Stimulated activated CD4-positive, alpha-beta T cell treated with anti-CD3 and anti-CD28 coated beads, Interleukin-15, amount 100 ng/mL, for 24 hours (primary cell): Measurements from ENCODE around the gene HOXB6.
A peak's percentile ranks its signal among the peaks of the same experiment; 100 is the strongest.

ENCODE experiments used
- DNase-seq: peaks from one replicate; pipeline ENCODE4 v3.0.0-alpha.2; 2020

Gene HOXB6

DNA sequence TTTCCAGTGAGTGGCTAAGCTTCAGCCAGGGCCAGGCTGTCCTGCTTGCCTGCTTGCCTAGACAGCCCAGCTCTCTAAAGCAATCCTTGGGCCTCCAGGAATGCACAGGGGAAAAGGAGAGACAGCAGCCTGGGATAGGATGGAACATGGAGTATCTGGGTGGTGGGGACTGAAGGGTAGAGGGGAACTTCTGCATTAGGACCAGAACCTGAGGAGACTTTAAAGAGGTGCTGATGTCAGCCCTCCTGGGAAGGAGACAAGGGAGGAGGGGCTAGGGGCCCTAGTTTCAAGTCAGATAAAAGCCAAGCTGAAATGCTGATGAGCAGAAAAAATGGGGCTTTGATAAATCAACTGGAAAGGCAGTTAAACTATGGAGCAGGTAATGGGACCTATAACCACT lies 4.2 kb upstream of the HOXB6 start:
- no peak for DNase-seq

DNA sequence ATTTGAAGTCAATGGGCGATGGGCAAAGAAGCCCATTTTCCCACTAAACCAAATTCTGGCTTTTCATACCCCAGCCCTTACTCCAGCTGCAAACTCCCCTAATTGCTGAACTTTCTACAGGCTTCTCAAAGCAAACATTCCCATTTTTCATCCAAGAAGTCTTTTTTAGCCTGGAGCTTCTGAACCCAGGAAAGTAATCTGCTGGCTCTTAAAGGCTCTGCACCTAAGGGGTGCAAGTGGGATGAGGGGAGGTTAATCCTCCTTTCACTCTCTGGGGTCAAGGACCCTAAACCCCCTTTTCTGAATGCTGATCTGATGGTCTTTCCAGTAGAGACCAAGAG lies 3.7 kb upstream of the HOXB6 start:
- DNase-seq: no peak

DNA sequence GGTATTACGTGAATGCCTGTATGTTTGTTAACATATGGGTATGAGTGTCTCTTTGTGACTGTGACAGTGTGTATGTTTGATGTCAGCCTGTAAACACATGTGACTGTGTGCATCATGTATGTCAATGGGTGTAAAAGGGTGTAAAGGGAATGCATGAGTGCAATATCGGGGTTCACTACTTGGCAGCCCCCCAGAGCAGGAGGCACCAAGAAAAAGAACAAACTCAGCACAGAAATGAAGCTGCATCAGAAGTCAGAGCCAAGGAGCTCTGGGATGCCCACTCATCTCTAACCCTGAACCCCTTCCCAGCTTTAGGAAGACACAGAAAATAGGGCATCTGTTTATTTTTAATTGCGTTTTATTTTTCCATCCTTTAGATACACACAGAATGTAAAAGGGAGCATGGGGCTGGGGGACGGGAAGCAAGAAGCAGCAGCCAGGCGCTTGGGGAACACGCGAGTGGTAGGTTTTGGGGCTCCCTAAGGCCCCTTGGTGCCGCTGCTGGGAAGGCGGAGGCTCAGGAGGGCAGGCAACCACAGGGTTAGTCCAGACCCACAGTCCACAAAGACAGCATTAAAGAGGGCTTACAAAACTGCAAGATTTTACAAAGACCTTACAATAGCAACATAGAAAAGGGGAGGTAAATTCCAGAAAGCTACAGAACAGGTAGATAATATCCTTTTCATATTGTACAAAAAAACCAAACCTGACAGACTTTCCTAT lies 2.3 kb upstream of the HOXB6 start:
- DNase-seq: no peak

GRCh38 chr17:48605991-48606891 lies 1.5 kb upstream of the HOXB6 start:
- DNase-seq: no peak

GRCh38 chr17:48605409-48605919 lies 678 bp upstream of the HOXB6 start:
- no peak for DNase-seq

- DNase-seq: no peak
Measured at GRCh38 chr17:48603959-48604769, 622 bp downstream of the HOXB6 start.

DNA sequence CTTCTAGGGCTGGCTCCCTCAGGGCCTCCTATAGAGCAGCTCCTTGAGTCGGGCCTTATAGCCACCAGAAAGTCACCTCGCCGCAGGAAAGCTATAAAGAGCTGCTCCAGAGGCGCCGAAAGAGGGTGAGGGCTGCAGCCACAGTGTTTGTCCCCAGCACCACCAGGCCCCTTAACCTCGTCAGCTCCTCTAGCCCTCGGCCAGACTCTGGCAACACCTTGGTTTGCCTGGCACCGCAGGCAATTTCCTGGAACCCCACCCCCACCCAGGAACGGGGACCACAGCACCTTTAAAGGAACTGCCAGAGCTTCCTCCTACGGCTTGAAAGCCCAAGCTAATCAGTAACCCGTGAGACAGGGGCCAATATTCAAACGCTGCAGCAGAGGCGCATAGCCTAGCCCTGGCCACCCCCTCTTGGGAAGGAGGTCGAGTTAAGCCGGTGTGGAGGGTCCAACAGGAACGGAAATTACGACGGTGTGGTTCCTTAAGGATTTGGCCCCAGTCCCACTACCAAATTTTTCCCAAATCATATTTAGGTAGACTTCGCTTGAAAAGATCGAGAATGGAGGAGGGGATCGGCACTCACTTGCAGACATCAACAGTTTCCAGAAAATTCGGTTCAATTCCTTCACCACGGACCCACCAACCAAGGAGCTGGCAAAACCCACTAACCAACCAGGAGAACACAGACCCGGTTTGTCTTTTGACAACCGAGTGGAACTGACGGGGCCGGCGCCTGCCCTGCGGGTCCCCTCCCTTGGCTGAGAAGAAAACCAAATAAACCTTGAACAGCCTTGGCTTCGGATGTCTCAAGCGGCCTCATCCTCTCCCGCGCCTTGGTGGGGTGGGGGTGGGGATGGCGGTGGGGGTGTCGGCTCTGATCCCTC lies 3.0 kb downstream of the HOXB6 start:
- DNase-seq: no peak

GRCh38 chr17:48601207-48601538 lies 3.6 kb downstream of the HOXB6 start:
- DNase-seq: no peak

DNA sequence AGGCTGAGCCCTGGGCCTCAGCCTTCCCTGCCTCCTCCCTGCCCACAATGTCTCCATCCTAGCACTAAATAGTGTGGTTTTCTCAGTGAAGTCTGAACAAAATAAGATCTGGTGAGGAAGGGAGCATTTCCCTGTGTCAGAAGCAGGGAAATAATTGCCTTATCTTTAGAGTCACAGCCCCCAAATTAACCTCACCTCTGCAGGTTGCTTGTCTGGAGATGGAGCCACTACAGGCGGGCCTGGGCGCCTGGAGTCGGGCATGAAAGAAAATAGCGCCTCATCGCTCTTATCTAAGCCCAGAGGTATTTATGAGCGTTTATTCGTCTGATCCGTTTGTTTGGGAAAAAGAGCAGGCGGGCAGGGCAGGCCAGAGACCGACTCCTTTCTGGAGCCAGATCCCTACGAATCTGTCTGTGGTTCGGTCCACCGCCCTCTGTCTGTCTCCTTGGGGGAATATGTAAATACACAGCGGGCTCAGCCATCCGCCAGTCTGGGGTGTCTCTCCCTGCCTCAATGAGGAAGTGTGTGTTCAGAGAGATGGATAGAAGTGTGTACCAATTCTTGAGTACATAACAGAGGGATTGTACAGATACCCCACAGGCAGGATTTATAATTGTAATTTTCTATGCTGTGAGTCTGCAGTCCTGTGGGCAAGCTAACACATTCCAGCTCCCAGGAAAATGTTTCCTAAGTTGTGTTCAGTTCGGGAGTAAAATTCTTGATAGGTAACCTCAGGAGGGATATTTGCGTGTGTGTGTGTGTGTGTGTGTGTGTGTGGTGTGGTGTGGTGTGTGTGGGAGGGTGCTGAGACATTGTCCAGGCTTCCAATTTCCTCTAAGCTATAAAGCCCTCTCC lies 4.3 kb downstream of the HOXB6 start:
- no peak for DNase-seq

GRCh38 chr17:48599354-48599753 lies 5.4 kb downstream of the HOXB6 start:
- DNase-seq: no peak

- no peak for DNase-seq
Measured at GRCh38 chr17:48598736-48599135, 6.0 kb downstream of the HOXB6 start.

DNA sequence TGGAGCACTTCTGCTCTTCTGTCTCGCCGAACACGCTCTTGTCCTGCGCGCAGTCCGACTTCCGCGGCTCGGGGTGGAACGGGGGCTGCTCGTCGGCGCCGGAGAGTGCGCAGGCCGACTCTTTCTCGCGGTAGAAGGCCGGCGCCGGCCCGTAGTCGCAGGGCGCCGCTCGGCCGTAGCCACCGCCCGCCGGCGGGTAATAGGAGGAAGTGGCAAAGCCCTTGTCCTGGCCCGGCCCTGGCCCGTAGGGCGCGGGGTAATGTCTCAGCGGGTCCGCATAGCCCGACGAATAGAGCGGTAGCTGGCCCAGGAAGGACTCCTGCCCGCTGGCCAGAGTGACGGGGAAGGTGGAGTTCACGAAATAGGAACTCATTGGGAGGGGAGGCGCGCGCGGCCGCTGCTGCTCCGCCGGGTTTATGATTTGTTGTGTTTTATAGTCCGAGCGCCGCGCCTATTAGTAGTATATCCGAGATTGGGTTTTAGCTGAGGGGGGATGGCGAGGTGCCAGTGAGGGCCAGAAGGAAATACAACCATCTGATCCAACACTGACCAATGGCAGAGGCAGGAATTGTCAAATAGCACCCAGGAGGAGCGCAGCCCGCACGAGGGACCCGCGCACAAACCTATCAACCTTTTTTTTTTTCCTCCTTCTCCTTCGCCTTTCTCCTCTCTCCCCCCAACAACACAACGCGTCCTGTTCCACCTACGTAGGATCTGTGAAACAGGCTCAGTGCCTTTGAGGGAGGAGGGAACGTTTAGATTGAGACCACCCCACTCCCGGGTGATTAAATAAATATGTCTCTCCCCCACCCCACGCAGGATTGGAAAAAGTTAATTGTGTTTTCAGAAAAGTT lies 6.8 kb downstream of the HOXB6 start:
- DNase-seq: peak; percentile 53

GRCh38 chr17:48597528-48597777 lies 7.3 kb downstream of the HOXB6 start:
- no peak for DNase-seq

DNA sequence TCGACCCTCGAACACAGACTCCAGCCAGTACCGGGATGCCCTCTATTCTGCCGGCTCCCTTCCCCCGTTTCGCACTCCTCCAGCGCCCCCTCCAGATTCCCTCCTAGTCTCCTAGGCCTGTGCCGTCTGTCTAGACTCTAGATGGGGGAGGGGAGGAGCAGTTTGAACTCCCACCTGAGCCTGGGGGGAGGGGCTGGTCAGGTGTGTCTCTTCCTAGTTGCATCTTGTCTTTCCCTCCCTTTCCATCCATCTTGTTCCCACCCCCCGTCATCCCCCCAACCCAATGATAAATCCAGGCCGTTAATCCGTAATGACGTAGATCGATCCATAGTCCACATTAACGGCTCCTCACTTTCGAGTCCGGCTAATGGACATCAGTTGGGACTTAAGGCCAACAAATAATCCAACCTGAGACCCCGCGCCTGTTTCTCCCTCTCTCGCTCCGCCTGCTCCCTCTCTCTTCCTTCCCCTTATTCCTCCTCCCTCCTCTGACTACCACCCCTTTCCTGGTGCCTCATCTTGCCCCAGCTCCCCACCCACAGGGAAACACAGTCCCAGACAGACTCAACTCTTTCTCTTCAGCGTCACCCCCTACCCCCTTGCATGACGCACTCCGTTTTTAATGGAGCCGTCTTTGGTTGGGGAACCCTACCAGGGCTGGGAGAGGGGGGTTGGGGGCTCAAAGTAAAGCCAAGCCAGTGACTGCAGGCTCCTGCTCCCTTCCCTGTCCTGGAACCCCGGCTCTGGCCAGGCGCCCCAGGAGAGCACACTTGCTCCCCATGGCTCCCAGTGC lies 7.9 kb downstream of the HOXB6 start:
- DNase-seq: no peak

DNA sequence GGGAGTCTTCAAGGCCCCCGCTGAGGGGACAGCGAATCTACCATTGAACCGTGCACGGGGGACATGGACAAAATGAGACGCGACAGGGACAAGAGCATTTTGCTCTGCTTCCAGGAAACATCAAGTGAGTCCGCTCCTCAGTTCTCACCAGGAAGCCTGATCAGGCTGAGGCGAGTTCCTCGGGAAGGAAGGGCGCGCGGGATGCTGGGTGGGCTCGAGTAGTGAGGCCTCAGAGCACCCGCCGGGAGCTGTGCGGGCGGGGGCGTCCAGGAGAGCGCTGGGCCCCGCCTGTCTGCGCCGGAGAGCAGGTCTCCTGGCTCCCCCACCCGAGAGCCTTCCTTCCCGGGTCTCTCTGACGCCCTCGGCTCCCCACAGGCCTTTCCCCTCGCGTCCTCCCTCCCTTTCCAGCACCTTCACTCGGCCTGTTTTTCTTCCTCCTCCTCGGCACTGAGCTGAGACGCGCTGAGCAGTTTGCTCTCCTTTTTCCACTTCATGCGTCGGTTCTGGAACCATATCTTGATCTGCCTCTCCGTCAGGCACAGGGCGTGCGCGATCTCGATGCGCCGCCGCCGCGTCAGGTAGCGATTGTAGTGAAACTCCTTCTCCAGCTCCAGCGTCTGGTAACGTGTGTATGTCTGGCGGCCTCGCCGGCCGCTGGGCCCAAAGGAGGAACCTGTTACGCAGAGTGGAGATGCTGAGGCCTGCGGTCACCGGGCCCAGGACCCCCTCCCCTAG lies 8.6 kb downstream of the HOXB6 start:
- peak; percentile 67 for DNase-seq

- no peak for DNase-seq
Measured at GRCh38 chr17:48595278-48595999, 9.3 kb downstream of the HOXB6 start.

GRCh38 chr17:48594538-48595277 lies 10.1 kb downstream of the HOXB6 start:
- DNase-seq: no peak
